WERI-Rb-1 (cell line): ENCODE data around the gene PARD3B.

ENCODE experiments used
- DNase-seq: peaks from one replicate; pipeline ENCODE4 v3.0.0-alpha.2; 2020
- H3K27ac ChIP-seq: fragments of 250-450 bp; sonication (Bioruptor Pico); 2 replicates; pipeline ENCODE4 v1.5.1; 2020; ENCODE audit warnings: mild to moderate bottlenecking, moderate library complexity
- H3K27me3 ChIP-seq: fragments of 250-450 bp; sonication (Bioruptor Pico); 2 replicates; pipeline ENCODE4 v1.5.1; 2021; ENCODE audit warnings: mild to moderate bottlenecking, low read depth, moderate library complexity; ENCODE audit not compliant: insufficient read depth, severe bottlenecking
- H3K36me3 ChIP-seq: fragments of 250-450 bp; sonication (Bioruptor Pico); 2 replicates; pipeline ENCODE4 v1.5.1; 2020; ENCODE audit warnings: mild to moderate bottlenecking, moderate library complexity
- H3K4me3 ChIP-seq: 2 replicates; pipeline ENCODE4 v1.5.1; 2011; ENCODE audit warnings: low read depth, mild to moderate bottlenecking, control low read depth, low read length
- H3K9me3 ChIP-seq: fragments of 250-450 bp; sonication (Bioruptor Pico); 2 replicates; pipeline ENCODE4 v1.5.1; 2021; ENCODE audit warnings: mild to moderate bottlenecking, moderate library complexity; ENCODE audit not compliant: severe bottlenecking
- CTCF ChIP-seq: IDR thresholded peaks from 2 replicates; pipeline ENCODE4 v1.5.1; 2011; ENCODE audit warnings: low read depth, mild to moderate bottlenecking, control low read depth, inconsistent platforms, low read length

Gene PARD3B

GRCh38 chr2:205659922-205660321 is 1114.6 kb downstream of the PARD3B start:
- Histone ChIP-seq H3K27me3 (no peaks in the 10 kb centered on the region), H3K9me3 (no peaks in the 10 kb centered on the region), H3K36me3 (no peaks in the 10 kb centered on the region), H3K27ac (no peak overlapping the region), H3K4me3 (no peak overlapping the region)
- TF ChIP-seq CTCF: no peak
- no peak for DNase-seq

- no peak for TF ChIP-seq CTCF
- Histone ChIP-seq H3K27me3 (no peaks in the 10 kb centered on the region), H3K9me3 (no peaks in the 10 kb centered on the region), H3K4me3 (no peak overlapping the region), H3K27ac (no peak overlapping the region), H3K36me3 (no peaks in the 10 kb centered on the region)
- DNase-seq: no peak
These were observed 1115.3 kb downstream of the PARD3B start for GRCh38 chr2:205660521-205661124.

- no peak overlapping the region for H3K4me3 ChIP-seq
- no peaks in the 10 kb centered on the region for H3K27me3 ChIP-seq
- H3K27ac ChIP-seq: no peak overlapping the region
- no peak for DNase-seq
- TF ChIP-seq CTCF: no peak
- no peaks in the 10 kb centered on the region for H3K9me3 ChIP-seq
- no peaks in the 10 kb centered on the region for H3K36me3 ChIP-seq
These were observed 1116.0 kb downstream of the PARD3B start for GRCh38 chr2:205661281-205661680.

GRCh38 chr2:205662206-205662965 is 1117.1 kb downstream of the PARD3B start:
- H3K4me3 ChIP-seq: no peak overlapping the region
- H3K36me3 ChIP-seq: no peaks in the 10 kb centered on the region
- H3K9me3 ChIP-seq: no peaks in the 10 kb centered on the region
- H3K27me3 ChIP-seq: no peaks in the 10 kb centered on the region
- no peak for TF ChIP-seq CTCF
- H3K27ac ChIP-seq: no peak overlapping the region
- no peak for DNase-seq

- no peaks in the 10 kb centered on the region for H3K27me3 ChIP-seq
- H3K4me3 ChIP-seq: no peak overlapping the region
- no peaks in the 10 kb centered on the region for H3K36me3 ChIP-seq
- TF ChIP-seq CTCF: no peak
- no peak overlapping the region for H3K27ac ChIP-seq
- DNase-seq: no peak
- H3K9me3 ChIP-seq: no peaks in the 10 kb centered on the region
These were observed 1120.5 kb downstream of the PARD3B start for GRCh38 chr2:205665791-205666190.
